Thyroid gland (tissue), 4 donors: ENCODE measurements around the gene MEPCE.

Experiments
- POLR2A ChIP-seq, 2 donors: fragments of 450-650 bp; IDR thresholded peaks; one replicate each; pipeline ENCODE4 v1.6.1; 2017; ENCODE audit warnings: antibody characterized with exemption in 2 of 2, mild to moderate bottlenecking in 2 of 2, moderate library complexity in 1 of 2
- TF ChIP-seq, protein P1 (sequence below), 6 experiments: fragments of 200-600 bp in 3 of 6; fragments of 450-650 bp in 3 of 6; sonication (generic) in 3 of 6; IDR thresholded peaks; one replicate each; pipeline ENCODE4 v1.5.1; 2016 to 2019; ENCODE audit warnings: antibody characterized with exemption in 6 of 6, mild to moderate bottlenecking in 2 of 6, inconsistent platforms in 1 of 6, moderate library complexity in 1 of 6

DNA sequence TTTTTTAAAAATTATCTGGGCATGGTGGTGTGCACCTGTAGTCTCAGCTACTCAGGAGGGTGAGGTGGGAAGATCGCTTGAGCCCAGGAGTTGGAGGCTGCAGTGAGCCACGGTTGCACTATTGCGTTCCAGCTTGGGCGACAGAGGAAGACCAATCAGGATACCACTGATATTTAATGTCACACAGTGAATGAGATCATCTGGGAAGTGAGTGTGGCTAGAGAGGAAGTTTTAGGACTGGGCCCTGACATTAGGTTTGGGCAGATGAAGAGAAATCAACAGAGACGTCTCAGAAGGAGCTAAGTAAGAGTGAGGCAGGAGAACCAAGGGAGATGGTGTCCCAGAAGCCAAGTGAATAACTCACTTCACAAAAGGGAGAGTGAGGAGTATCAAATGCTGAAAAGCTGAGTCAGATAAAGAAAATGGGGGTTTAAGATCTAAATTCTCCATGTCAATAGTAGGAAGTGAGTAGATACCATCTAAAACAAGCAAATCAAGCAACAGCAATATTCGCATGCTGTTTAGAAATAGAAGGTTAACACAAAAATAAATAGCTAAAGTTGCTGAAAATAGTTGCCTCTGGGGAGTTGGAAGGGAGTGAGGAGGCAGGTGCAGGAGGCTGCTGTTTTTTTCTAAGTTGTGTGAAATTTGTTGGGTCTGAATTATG is 44.9 kb upstream of the MEPCE start:
- TF ChIP-seq, protein P1, sequence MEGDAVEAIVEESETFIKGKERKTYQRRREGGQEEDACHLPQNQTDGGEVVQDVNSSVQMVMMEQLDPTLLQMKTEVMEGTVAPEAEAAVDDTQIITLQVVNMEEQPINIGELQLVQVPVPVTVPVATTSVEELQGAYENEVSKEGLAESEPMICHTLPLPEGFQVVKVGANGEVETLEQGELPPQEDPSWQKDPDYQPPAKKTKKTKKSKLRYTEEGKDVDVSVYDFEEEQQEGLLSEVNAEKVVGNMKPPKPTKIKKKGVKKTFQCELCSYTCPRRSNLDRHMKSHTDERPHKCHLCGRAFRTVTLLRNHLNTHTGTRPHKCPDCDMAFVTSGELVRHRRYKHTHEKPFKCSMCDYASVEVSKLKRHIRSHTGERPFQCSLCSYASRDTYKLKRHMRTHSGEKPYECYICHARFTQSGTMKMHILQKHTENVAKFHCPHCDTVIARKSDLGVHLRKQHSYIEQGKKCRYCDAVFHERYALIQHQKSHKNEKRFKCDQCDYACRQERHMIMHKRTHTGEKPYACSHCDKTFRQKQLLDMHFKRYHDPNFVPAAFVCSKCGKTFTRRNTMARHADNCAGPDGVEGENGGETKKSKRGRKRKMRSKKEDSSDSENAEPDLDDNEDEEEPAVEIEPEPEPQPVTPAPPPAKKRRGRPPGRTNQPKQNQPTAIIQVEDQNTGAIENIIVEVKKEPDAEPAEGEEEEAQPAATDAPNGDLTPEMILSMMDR (IDR thresholded peaks at IDR 0.05), result no peak
- no peak for TF ChIP-seq POLR2A (IDR thresholded peaks at IDR 0.05)
